H1 (cell line): Measurements from ENCODE around the gene DNTT. TPM values are rescaled to one million over a fixed set of nuclear protein-coding genes. Genes with fewer than 3 reads are reported as not detected.

Experiments used
- CTCF ChIA-PET: fragments of 300-600 bp; sonication (Branson Sonifier 250); formaldehyde crosslinking; loops from one replicate; lab custom pipeline; 2021; ENCODE audit not compliant: partially characterized antibody; lab: Charles Lee
- POLR2A ChIA-PET: fragments of 300-600 bp; sonication (Branson Sonifier 250); formaldehyde crosslinking; loops from one replicate; lab custom pipeline; 2021; ENCODE audit warnings: inconsistent platforms; ENCODE audit not compliant: partially characterized antibody; lab: Charles Lee
- DNase-seq, 2 experiments: peaks; one replicate each; pipeline versions ENCODE4 v3.0.0 to v3.0.0-alpha.2; 2010 to 2022; ENCODE audit warnings: low spot score in 2 of 2, low read depth in 1 of 2, mixed read lengths in 1 of 2
- FAIRE-seq: peaks from 2 replicates; lab custom pipeline; 2011; peaks lifted over from hg19 to GRCh38; lab: Jason Lieb, UNC
- H2AFZ ChIP-seq: 2 replicates; pipeline ENCODE4 v1.8.1; 2012; ENCODE audit warnings: low read length, inconsistent platforms
- H2AK5ac ChIP-seq: 2 replicates; pipeline ENCODE4 v1.6.1; 2013; ENCODE audit warnings: low read depth, low read length
- H2BK120ac ChIP-seq: replicated peaks from 2 replicates; pipeline ENCODE3; 2013; ENCODE audit warnings: low read depth, low read length, inconsistent platforms
- H2BK12ac ChIP-seq: 2 replicates; pipeline ENCODE4 v1.6.1; 2013; ENCODE audit warnings: low read depth, low read length
- H2BK15ac ChIP-seq: 2 replicates; pipeline ENCODE4 v1.6.1; 2013; ENCODE audit warnings: low read length
- H2BK20ac ChIP-seq: 2 replicates; pipeline ENCODE4 v1.6.1; 2013; ENCODE audit warnings: low read length
- H2BK5ac ChIP-seq: 2 replicates; pipeline ENCODE4 v1.6.1; 2013; ENCODE audit warnings: low read depth, low read length
- H3K14ac ChIP-seq: 2 replicates; pipeline ENCODE4 v1.6.1; 2013; ENCODE audit warnings: inconsistent platforms; ENCODE audit not compliant: insufficient read length
- H3K18ac ChIP-seq: 2 replicates; pipeline ENCODE4 v1.6.1; 2013; ENCODE audit warnings: low read length; ENCODE audit errors: extremely low read depth
- H3K23ac ChIP-seq: 2 replicates; pipeline ENCODE4 v1.6.1; 2013; ENCODE audit warnings: inconsistent platforms; ENCODE audit not compliant: insufficient read length
- H3K23me2 ChIP-seq: 2 replicates; pipeline ENCODE4 v1.6.1; 2013; ENCODE audit warnings: low read depth, low read length
- H3K27ac ChIP-seq: 2 replicates; pipeline ENCODE4 v1.6.1; 2011; ENCODE audit warnings: low read depth, low read length, inconsistent platforms
- H3K27me3 ChIP-seq, 4 experiments: replicated peaks in 1 of 4; 1 replicate in 1 of 4; 2 replicates in 3 of 4; pipeline versions ENCODE4 v1.6.1 to v1.8.1; 2011 to 2013; ENCODE audit warnings: low read length in 3 of 4, mild to moderate bottlenecking in 3 of 4, inconsistent platforms in 2 of 4, mixed read lengths in 2 of 4, moderate library complexity in 1 of 4; ENCODE audit not compliant: control insufficient read depth in 3 of 4, insufficient read depth in 3 of 4; ENCODE audit errors: extremely low read depth in 1 of 4
- H3K36me3 ChIP-seq, 4 experiments: 2 replicates each; pipeline versions ENCODE4 v1.6.1 to v1.8.1; 2011 to 2013; ENCODE audit warnings: mild to moderate bottlenecking in 4 of 4, low read length in 3 of 4, moderate library complexity in 2 of 4, control low read depth in 1 of 4, inconsistent platforms in 1 of 4; ENCODE audit not compliant: insufficient read depth in 4 of 4, control insufficient read depth in 2 of 4
- H3K4ac ChIP-seq: replicated peaks from 2 replicates; pipeline ENCODE3; 2013; ENCODE audit warnings: low read length, low read depth, mixed read lengths, inconsistent platforms; ENCODE audit not compliant: insufficient read length
- H3K4me1 ChIP-seq, 4 experiments: replicated peaks in 1 of 4; 1 replicate in 1 of 4; 2 replicates in 3 of 4; pipeline versions ENCODE4 v1.6.1 to v1.8.1; 2011 to 2013; ENCODE audit warnings: low read length in 3 of 4, inconsistent platforms in 2 of 4, mixed read lengths in 1 of 4; ENCODE audit not compliant: insufficient read depth in 4 of 4, control insufficient read depth in 3 of 4
- H3K4me2 ChIP-seq, 2 experiments: 2 replicates each; pipeline versions ENCODE4 v1.6.1 to v1.8.1; 2011 to 2013; ENCODE audit warnings: low read depth in 2 of 2, low read length in 2 of 2, control low read depth in 1 of 2, inconsistent platforms in 1 of 2, mild to moderate bottlenecking in 1 of 2; ENCODE audit not compliant: insufficient read depth in 1 of 2
- H3K4me3 ChIP-seq, 4 experiments: fragments of 200-600, 300-600 bp in 1 of 4; sonication (generic), shearing (Covaris generic), sonication (Bioruptor Twin) in 1 of 4; 2 replicates each; pipeline versions ENCODE4 v1.5.1 to v1.8.1; 2011 to 2016; ENCODE audit warnings: low read length in 4 of 4, low read depth in 3 of 4, control low read depth in 2 of 4, inconsistent platforms in 2 of 4, mild to moderate bottlenecking in 2 of 4, mixed read lengths in 1 of 4, moderate library complexity in 1 of 4; ENCODE audit not compliant: insufficient read depth in 2 of 4; ENCODE audit errors: extremely low read depth in 1 of 4
- H3K56ac ChIP-seq: replicated peaks from 2 replicates; pipeline ENCODE3; 2013; ENCODE audit warnings: low read depth, mild to moderate bottlenecking, mixed read lengths, low read length, inconsistent platforms; ENCODE audit not compliant: insufficient read length
- H3K79me1 ChIP-seq: 2 replicates; pipeline ENCODE4 v1.6.1; 2013; ENCODE audit warnings: low read depth, low read length, control low read depth
- H3K79me2 ChIP-seq, 2 experiments: 2 replicates each; pipeline versions ENCODE4 v1.6.1 to v1.8.1; 2012 to 2013; ENCODE audit warnings: low read length in 2 of 2, mild to moderate bottlenecking in 2 of 2, inconsistent platforms in 1 of 2; ENCODE audit not compliant: insufficient read depth in 2 of 2, control insufficient read depth in 1 of 2
- H3K9ac ChIP-seq, 4 experiments: replicated peaks in 1 of 4; 1 replicate in 1 of 4; 2 replicates in 3 of 4; pipeline versions ENCODE4 v1.6.1 to v1.8.1; 2011 to 2013; ENCODE audit warnings: low read depth in 3 of 4, low read length in 3 of 4, control low read depth in 2 of 4, mild to moderate bottlenecking in 2 of 4, moderate library complexity in 2 of 4, inconsistent platforms in 1 of 4; ENCODE audit errors: extremely low read depth in 1 of 4
- H3K9me3 ChIP-seq, 2 experiments: 2 replicates each; pipeline versions ENCODE4 v1.6.1 to v1.8.1; 2012 to 2013; ENCODE audit warnings: mild to moderate bottlenecking in 2 of 2, moderate library complexity in 2 of 2, control low read depth in 1 of 2, inconsistent platforms in 1 of 2, low read depth in 1 of 2, low read length in 1 of 2, mixed read lengths in 1 of 2; ENCODE audit not compliant: insufficient read depth in 2 of 2
- H4K20me1 ChIP-seq, 2 experiments: replicated peaks in 1 of 2; 2 replicates each; pipeline versions ENCODE3 to v1.8.1; 2011 to 2013; ENCODE audit warnings: inconsistent platforms in 2 of 2, low read length in 2 of 2, mild to moderate bottlenecking in 1 of 2; ENCODE audit not compliant: insufficient read depth in 2 of 2, control insufficient read depth in 1 of 2
- H4K5ac ChIP-seq: 2 replicates; pipeline ENCODE4 v1.6.1; 2013; ENCODE audit warnings: low read length, low read depth, mixed read lengths, inconsistent platforms; ENCODE audit not compliant: insufficient read length
- H4K8ac ChIP-seq: 2 replicates; pipeline ENCODE4 v1.8.0; 2013; ENCODE audit warnings: mild to moderate bottlenecking, moderate library complexity, low read length, inconsistent platforms; ENCODE audit not compliant: insufficient read depth; ENCODE audit errors: extremely low read depth
- H4K91ac ChIP-seq: replicated peaks from 2 replicates; pipeline ENCODE3; 2013; ENCODE audit warnings: low read length, mixed read lengths, inconsistent platforms; ENCODE audit not compliant: insufficient read length
- BCL11A ChIP-seq, 2 experiments: IDR thresholded peaks; one replicate each; pipeline ENCODE4 v1.6.1; 2011; ENCODE audit warnings: low read depth in 2 of 2, low read length in 2 of 2, mild to moderate bottlenecking in 2 of 2
- CHD2 ChIP-seq: IDR thresholded peaks from 2 replicates; pipeline ENCODE4 v1.6.1; 2012; ENCODE audit warnings: low read length, improper control_type of control experiment
- EGR1 ChIP-seq: IDR thresholded peaks from 2 replicates; pipeline ENCODE4 v1.6.1; 2011; ENCODE audit warnings: low read depth, low read length, borderline replicate concordance
- GABPA ChIP-seq: IDR thresholded peaks from 2 replicates; pipeline ENCODE4 v1.6.1; 2011; ENCODE audit warnings: mild to moderate bottlenecking, low read length, moderate library complexity, borderline replicate concordance; ENCODE audit not compliant: insufficient read depth
- HDAC6 ChIP-seq: IDR thresholded peaks from one replicate; pipeline ENCODE4 v1.7.1; 2012; ENCODE audit warnings: low read depth, mild to moderate bottlenecking, inconsistent platforms, low read length, moderate library complexity
- JUN ChIP-seq: IDR thresholded peaks from 2 replicates; pipeline ENCODE4 v1.6.1; 2011; ENCODE audit warnings: low read depth, mild to moderate bottlenecking, improper control_type of control experiment, low read length
- MAFK ChIP-seq: IDR thresholded peaks from 2 replicates; pipeline ENCODE4 v1.6.1; 2012; ENCODE audit warnings: low read depth, mild to moderate bottlenecking, improper control_type of control experiment, low read length
- PHF8 ChIP-seq: fragments of 200-600 bp; sonication (generic); conservative IDR thresholded peaks from 2 replicates; pipeline ENCODE4 v1.7.1; 2012; ENCODE audit warnings: low read depth, mild to moderate bottlenecking, inconsistent platforms, low read length, moderate library complexity
- SAP30 ChIP-seq: fragments of 300-600 bp; sonication (generic); IDR thresholded peaks from 2 replicates; pipeline ENCODE4 v1.7.1; 2012; ENCODE audit warnings: low read length, moderate library complexity, mild to moderate bottlenecking, inconsistent platforms; ENCODE audit not compliant: insufficient read depth, insufficient replicate concordance
- SP1 ChIP-seq: IDR thresholded peaks from 2 replicates; pipeline ENCODE4 v1.6.1; 2011; ENCODE audit warnings: low read depth, low read length
- SUZ12 ChIP-seq: fragments of 200-600 bp; sonication (generic); IDR thresholded peaks from 2 replicates; pipeline ENCODE4 v1.6.1; 2012; ENCODE audit warnings: mild to moderate bottlenecking, inconsistent platforms, low read length, moderate library complexity, mixed read lengths
- WGBS, 2 experiments: shearing (Covaris generic) in 1 of 2; methylation state at CpG; one replicate each; pipeline versions ENCODE4 v1.1.6 to v1.1.7; 2013 to 2015; ENCODE audit warnings: low lambda C conversion rate in 2 of 2, mixed read lengths in 2 of 2, inconsistent platforms in 1 of 2, low coverage in 1 of 2, missing lambda C conversion rate in 1 of 2; ENCODE audit not compliant: insufficient replicate concordance in 2 of 2, insufficient coverage in 1 of 2, insufficient read length in 1 of 2; ENCODE audit errors: extremely low coverage in 1 of 2, missing lambda C conversion rate in 1 of 2; 5-methylcytosine and 5-hydroxymethylcytosine counted together
- polyA plus RNA-seq, 7 experiments: library from polyadenylated mRNA; depleted of rRNA in 3 of 7; stranded (reverse) in 5 of 7; unstranded in 2 of 7; fragments of >200 nt in 5 of 7; fragments of 200-250 nt in 2 of 7; gene quantifications; 1 replicate in 5 of 7; 2 replicates in 1 of 7; 4 replicates in 1 of 7; pipeline versions ENCODE4 v1.2.1 to v1.2.3, GENCODE V29; 2011 to 2013; ENCODE audit warnings: missing spikeins in 2 of 7, mixed read lengths in 2 of 7
- total RNA-seq: library from RNA; stranded (reverse); fragmentation: NEBNext Ultra II Directional; extraction: Animal tissue kit (Norgen Biotek cat#: 25700); gene quantifications from 2 replicates; pipeline ENCODE4 v1.2.1, GENCODE V29; 2021
- TF ChIP-seq, protein P1 (sequence below): IDR thresholded peaks from 2 replicates; pipeline ENCODE4 v1.6.1; 2012; ENCODE audit warnings: inconsistent platforms

Gene DNTT
- total and polyA plus RNA-seq, 2 of the 8 experiments (the other 6 are each of a cell fraction or from before 2014, with no cell fraction given) = not detected

DNA sequence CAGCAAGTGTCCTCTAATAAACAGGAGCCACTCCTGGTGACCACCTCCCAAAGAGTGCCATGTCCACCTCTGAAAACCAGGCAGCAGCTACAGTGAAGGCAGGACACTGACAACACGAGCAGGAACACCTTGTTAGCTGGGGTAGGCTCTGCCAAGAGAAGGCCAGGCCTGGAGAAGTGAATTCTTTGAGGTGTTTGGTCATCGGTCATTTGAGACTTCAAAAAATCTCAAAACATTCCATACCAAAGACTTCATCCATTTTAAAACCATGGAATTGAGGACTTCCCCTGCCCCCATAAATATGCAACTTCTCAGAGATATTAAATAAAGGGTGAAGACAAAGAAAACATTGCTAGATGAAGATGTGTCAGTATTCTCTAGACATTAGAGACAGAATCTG, 82.9 kb downstream of the DNTT start:
- no peak overlapping the region for H2BK120ac ChIP-seq
- H3K18ac ChIP-seq = no peak overlapping the region
- no peaks in the 10 kb centered on the region for H3K23me2 ChIP-seq
- TF ChIP-seq PHF8 (no peak), EGR1 (no peak), GABPA (no peak), SP1 (no peak), CHD2 (no peak), BCL11A (IDR thresholded peaks at IDR 0.05; ENCODE audit: low read depth in 2 of 2, low read length in 2 of 2) (no peak), JUN (no peak), HDAC6 (no peak), SAP30 (no peak), SUZ12 (no peak), MAFK (no peak)
- TF ChIP-seq, protein P1, sequence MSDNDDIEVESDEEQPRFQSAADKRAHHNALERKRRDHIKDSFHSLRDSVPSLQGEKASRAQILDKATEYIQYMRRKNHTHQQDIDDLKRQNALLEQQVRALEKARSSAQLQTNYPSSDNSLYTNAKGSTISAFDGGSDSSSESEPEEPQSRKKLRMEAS = no peak
- no peak overlapping the region for H2AFZ ChIP-seq
- no peak overlapping the region for H4K8ac ChIP-seq
- no peak overlapping the region for H3K4ac ChIP-seq
- no peak overlapping the region for H3K14ac ChIP-seq
- H3K36me3 ChIP-seq = no peaks in the 10 kb centered on the region
- no peak overlapping the region for H3K4me2 ChIP-seq
- peaks cover 0 to 3% of the 10 kb centered on the region in 2 experiments for H4K20me1 ChIP-seq
- no peaks in the 10 kb centered on the region for H3K79me2 ChIP-seq
- H2BK5ac ChIP-seq = no peak overlapping the region
- DNase-seq (no peak), FAIRE-seq (no peak)
- no peak overlapping the region for H2BK12ac ChIP-seq
- H4K91ac ChIP-seq = no peak overlapping the region
- POLR2A ChIA-PET = no interaction called here
- CTCF ChIA-PET = interaction anchor here (1.0 to 7.3 kb wide), 3 partner anchors 14 to 123 kb away, joined by 3 to 88 read pairs (median 5); no protein-coding TSS in a partner anchor
- no peak overlapping the region for H3K23ac ChIP-seq
- no peaks in the 10 kb centered on the region for H3K9me3 ChIP-seq
- no peak overlapping the region for H4K5ac ChIP-seq
- H3K27me3 ChIP-seq = no peaks in the 10 kb centered on the region
- no peak overlapping the region for H3K27ac ChIP-seq
- H2BK20ac ChIP-seq = no peak overlapping the region
- H2BK15ac ChIP-seq = no peak overlapping the region
- no peaks in the 10 kb centered on the region for H3K79me1 ChIP-seq
- no peak overlapping the region for H3K4me3 ChIP-seq
- H3K56ac ChIP-seq = no peak overlapping the region
- no peaks in the 10 kb centered on the region; a peak in 1 of 7 replicates for H3K4me1 ChIP-seq
- 78% methylated on average over 2 of the region's 2 CpGs; no CpG with 5 or more reads in 1 of the 2 experiments for WGBS, 2 experiments
- no peak overlapping the region for H3K9ac ChIP-seq
- no peak overlapping the region for H2AK5ac ChIP-seq
